Measurements from ENCODE around the gene MAP4. TPM values are rescaled to one million over a fixed set of nuclear protein-coding genes. Genes with fewer than 3 reads are reported as not detected.

MAP4 gene
- total and polyA plus RNA-seq, 2 of the 13 experiments (the other 11 are each of a cell fraction or from before 2014, with no cell fraction given) = 33.1 to 38.7 TPM

DNA sequence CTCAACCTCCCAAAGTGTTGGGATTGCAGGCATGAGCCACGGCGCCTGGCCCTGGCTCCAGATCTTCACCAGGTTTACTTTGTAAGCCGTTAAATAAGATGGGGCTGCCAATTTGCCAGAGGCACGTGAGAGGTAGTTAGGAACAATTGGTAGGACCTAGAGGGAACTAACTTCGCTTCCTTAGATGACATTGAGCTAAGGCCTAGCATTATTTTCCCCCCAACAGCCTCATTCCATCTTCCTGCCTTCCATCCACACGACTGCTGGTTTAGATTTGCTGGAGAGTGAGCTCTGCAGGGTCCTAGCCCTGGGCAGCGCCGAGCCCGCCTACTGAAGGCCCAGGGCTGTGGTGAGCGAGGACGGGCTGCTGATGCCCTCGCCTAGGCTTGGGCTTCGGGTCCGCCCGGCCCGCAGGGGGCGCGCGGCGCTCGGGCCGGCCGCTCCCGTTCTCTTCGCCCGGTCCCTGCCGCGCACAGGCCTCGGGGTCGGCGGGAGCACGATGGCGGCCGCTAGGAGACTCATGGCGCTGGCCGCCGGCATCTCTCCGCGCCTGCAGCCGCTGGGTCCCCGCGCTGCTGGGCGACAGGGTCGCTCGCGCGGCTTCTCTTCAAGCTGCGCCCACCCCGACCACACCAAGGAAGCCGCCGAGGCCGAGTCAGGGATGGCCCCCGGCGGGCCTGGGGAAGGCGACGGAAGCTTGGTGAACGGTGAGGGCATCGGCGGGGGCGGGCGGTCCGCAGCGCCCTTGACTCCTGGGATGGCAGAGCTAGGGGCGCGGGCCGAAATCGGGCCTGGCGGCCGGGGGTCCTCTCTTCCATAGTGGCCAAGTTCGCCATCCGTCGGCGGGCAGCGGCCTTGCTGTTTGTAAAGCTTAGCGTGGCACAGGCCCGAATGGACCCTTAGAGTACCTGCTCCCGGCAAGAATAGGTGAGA lies 191.4 kb downstream of the MAP4 start (continued):
- TF ChIP-seq ZSCAN21 (CRISPR knock-in tag; IDR thresholded peaks at IDR 0.05; ENCODE audit: borderline replicate concordance) (peak; percentile 96), ZNF709 (CRISPR knock-in tag; IDR thresholded peaks at IDR 0.05) (peak; percentile 87), ZNF234 (CRISPR knock-in tag; conservative IDR thresholded peaks at IDR 0.05) (no peak), ZNF773 (CRISPR knock-in tag; IDR thresholded peaks at IDR 0.05; ENCODE audit: borderline replicate concordance) (0 out of 2 replicates have a peak, but pooled peaks have one; percentile 78), ZNF468 (CRISPR knock-in tag; IDR thresholded peaks at IDR 0.05) (0 out of 2 replicates have a peak, but pooled peaks have one; percentile 11), EP300 (IDR thresholded peaks at IDR 0.05; ENCODE audit: low read depth in 2 of 2, low read length in 2 of 2) (0 out of 4 replicates have a peak, but pooled peaks have one; percentile 4 to 30), EP300 (CRISPR knock-in tag; IDR thresholded peaks at IDR 0.05; ENCODE audit: borderline replicate concordance) (no peak), ZBTB42 (CRISPR knock-in tag; IDR thresholded peaks at IDR 0.05) (0 out of 2 replicates have a peak, but pooled peaks have one; percentile 35), TOPORS (CRISPR knock-in tag; IDR thresholded peaks at IDR 0.05) (peak; percentile 84; the same call in 1 of the 2 replicates), GFI1 (CRISPR knock-in tag; IDR thresholded peaks at IDR 0.05; ENCODE audit: borderline replicate concordance) (no peak), MEIS1 (CRISPR knock-in tag; IDR thresholded peaks at IDR 0.05; ENCODE audit: borderline replicate concordance) (0 out of 2 replicates have a peak, but pooled peaks have one; percentile 36), ZNF564 (CRISPR knock-in tag; IDR thresholded peaks at IDR 0.05) (peak; percentile 75; the same call in 1 of the 2 replicates), ZNF629 (CRISPR knock-in tag; conservative IDR thresholded peaks at IDR 0.05) (no peak), BHLHE40 (IDR thresholded peaks at IDR 0.05; ENCODE audit: low read length) (0 out of 2 replicates have a peak, but pooled peaks have one; percentile 40)
- TF ChIP-seq, protein P1, sequence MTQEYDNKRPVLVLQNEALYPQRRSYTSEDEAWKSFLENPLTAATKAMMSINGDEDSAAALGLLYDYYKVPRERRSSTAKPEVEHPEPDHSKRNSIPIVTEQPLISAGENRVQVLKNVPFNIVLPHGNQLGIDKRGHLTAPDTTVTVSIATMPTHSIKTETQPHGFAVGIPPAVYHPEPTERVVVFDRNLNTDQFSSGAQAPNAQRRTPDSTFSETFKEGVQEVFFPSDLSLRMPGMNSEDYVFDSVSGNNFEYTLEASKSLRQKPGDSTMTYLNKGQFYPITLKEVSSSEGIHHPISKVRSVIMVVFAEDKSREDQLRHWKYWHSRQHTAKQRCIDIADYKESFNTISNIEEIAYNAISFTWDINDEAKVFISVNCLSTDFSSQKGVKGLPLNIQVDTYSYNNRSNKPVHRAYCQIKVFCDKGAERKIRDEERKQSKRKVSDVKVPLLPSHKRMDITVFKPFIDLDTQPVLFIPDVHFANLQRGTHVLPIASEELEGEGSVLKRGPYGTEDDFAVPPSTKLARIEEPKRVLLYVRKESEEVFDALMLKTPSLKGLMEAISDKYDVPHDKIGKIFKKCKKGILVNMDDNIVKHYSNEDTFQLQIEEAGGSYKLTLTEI (CRISPR knock-in tag; conservative IDR thresholded peaks at IDR 0.05) = no peak
- TF ChIP-seq, protein P2, sequence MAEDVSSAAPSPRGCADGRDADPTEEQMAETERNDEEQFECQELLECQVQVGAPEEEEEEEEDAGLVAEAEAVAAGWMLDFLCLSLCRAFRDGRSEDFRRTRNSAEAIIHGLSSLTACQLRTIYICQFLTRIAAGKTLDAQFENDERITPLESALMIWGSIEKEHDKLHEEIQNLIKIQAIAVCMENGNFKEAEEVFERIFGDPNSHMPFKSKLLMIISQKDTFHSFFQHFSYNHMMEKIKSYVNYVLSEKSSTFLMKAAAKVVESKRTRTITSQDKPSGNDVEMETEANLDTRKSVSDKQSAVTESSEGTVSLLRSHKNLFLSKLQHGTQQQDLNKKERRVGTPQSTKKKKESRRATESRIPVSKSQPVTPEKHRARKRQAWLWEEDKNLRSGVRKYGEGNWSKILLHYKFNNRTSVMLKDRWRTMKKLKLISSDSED (CRISPR knock-in tag; IDR thresholded peaks at IDR 0.05) = 0 out of 2 replicates have a peak, but pooled peaks have one; percentile 60
- TF ChIP-seq, protein P3, sequence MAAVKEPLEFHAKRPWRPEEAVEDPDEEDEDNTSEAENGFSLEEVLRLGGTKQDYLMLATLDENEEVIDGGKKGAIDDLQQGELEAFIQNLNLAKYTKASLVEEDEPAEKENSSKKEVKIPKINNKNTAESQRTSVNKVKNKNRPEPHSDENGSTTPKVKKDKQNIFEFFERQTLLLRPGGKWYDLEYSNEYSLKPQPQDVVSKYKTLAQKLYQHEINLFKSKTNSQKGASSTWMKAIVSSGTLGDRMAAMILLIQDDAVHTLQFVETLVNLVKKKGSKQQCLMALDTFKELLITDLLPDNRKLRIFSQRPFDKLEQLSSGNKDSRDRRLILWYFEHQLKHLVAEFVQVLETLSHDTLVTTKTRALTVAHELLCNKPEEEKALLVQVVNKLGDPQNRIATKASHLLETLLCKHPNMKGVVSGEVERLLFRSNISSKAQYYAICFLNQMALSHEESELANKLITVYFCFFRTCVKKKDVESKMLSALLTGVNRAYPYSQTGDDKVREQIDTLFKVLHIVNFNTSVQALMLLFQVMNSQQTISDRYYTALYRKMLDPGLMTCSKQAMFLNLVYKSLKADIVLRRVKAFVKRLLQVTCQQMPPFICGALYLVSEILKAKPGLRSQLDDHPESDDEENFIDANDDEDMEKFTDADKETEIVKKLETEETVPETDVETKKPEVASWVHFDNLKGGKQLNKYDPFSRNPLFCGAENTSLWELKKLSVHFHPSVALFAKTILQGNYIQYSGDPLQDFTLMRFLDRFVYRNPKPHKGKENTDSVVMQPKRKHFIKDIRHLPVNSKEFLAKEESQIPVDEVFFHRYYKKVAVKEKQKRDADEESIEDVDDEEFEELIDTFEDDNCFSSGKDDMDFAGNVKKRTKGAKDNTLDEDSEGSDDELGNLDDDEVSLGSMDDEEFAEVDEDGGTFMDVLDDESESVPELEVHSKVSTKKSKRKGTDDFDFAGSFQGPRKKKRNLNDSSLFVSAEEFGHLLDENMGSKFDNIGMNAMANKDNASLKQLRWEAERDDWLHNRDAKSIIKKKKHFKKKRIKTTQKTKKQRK (IDR thresholded peaks at IDR 0.05; ENCODE audit: low read length) = no peak
- TF ChIP-seq, protein P4, sequence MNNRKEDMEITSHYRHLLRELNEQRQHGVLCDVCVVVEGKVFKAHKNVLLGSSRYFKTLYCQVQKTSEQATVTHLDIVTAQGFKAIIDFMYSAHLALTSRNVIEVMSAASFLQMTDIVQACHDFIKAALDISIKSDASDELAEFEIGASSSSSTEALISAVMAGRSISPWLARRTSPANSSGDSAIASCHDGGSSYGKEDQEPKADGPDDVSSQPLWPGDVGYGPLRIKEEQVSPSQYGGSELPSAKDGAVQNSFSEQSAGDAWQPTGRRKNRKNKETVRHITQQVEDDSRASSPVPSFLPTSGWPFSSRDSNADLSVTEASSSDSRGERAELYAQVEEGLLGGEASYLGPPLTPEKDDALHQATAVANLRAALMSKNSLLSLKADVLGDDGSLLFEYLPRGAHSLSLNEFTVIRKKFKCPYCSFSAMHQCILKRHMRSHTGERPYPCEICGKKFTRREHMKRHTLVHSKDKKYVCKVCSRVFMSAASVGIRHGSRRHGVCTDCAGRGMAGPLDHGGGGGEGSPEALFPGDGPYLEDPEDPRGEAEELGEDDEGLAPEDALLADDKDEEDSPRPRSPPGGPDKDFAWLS (CRISPR knock-in tag; IDR thresholded peaks at IDR 0.05; ENCODE audit: borderline replicate concordance) = no peak
